ENCODE measurements around the gene MRE11. TPM values are rescaled to one million over a fixed set of nuclear protein-coding genes. Genes with fewer than 3 reads are reported as not detected.
A peak's percentile ranks its signal among the peaks of the same experiment; 100 is the strongest.

Gene MRE11
- total and polyA plus RNA-seq, 9 of the 15 experiments (the other 6 are each of a cell fraction or from before 2014, with no cell fraction given): 18.3 to 45.2 (median 29.1) TPM

- TF ChIP-seq ZFX (CRISPR knock-in tag; IDR thresholded peaks at IDR 0.05): peak; percentile 98
- TF ChIP-seq, protein P1, sequence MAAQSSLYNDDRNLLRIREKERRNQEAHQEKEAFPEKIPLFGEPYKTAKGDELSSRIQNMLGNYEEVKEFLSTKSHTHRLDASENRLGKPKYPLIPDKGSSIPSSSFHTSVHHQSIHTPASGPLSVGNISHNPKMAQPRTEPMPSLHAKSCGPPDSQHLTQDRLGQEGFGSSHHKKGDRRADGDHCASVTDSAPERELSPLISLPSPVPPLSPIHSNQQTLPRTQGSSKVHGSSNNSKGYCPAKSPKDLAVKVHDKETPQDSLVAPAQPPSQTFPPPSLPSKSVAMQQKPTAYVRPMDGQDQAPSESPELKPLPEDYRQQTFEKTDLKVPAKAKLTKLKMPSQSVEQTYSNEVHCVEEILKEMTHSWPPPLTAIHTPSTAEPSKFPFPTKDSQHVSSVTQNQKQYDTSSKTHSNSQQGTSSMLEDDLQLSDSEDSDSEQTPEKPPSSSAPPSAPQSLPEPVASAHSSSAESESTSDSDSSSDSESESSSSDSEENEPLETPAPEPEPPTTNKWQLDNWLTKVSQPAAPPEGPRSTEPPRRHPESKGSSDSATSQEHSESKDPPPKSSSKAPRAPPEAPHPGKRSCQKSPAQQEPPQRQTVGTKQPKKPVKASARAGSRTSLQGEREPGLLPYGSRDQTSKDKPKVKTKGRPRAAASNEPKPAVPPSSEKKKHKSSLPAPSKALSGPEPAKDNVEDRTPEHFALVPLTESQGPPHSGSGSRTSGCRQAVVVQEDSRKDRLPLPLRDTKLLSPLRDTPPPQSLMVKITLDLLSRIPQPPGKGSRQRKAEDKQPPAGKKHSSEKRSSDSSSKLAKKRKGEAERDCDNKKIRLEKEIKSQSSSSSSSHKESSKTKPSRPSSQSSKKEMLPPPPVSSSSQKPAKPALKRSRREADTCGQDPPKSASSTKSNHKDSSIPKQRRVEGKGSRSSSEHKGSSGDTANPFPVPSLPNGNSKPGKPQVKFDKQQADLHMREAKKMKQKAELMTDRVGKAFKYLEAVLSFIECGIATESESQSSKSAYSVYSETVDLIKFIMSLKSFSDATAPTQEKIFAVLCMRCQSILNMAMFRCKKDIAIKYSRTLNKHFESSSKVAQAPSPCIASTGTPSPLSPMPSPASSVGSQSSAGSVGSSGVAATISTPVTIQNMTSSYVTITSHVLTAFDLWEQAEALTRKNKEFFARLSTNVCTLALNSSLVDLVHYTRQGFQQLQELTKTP (IDR thresholded peaks at IDR 0.05; ENCODE audit: low read depth in 1 of 2, partially characterized antibody in 2 of 2): peak in 1 of 2 experiments; percentile 2
- TF ChIP-seq FOSL1 (tag; conservative IDR thresholded peaks at IDR 0.05): no peak
- TF ChIP-seq SAFB (IDR thresholded peaks at IDR 0.05; ENCODE audit: borderline replicate concordance, low read depth, low read length): no peak
- TF ChIP-seq RBBP5 (IDR thresholded peaks at IDR 0.05; ENCODE audit: borderline replicate concordance, insufficient read depth, low read length, poor library complexity, severe bottlenecking): peak; percentile 95
- no peak for TF ChIP-seq ZNF668 (CRISPR knock-in tag; IDR thresholded peaks at IDR 0.05)
- TF ChIP-seq ZNF511 (CRISPR knock-in tag; IDR thresholded peaks at IDR 0.05): 0 out of 2 replicates have a peak, but pooled peaks have one; percentile 59
- no peak for TF ChIP-seq NFIX (CRISPR knock-in tag; IDR thresholded peaks at IDR 0.05; ENCODE audit: low read depth)
- TF ChIP-seq RBM14 (IDR thresholded peaks at IDR 0.05; ENCODE audit: borderline replicate concordance, insufficient read depth, low read depth, low read length): no peak
- TF ChIP-seq SIN3B (IDR thresholded peaks at IDR 0.05; ENCODE audit: low read depth): peak; percentile 61; the same call in 1 of the 2 replicates
- TF ChIP-seq, protein P2, sequence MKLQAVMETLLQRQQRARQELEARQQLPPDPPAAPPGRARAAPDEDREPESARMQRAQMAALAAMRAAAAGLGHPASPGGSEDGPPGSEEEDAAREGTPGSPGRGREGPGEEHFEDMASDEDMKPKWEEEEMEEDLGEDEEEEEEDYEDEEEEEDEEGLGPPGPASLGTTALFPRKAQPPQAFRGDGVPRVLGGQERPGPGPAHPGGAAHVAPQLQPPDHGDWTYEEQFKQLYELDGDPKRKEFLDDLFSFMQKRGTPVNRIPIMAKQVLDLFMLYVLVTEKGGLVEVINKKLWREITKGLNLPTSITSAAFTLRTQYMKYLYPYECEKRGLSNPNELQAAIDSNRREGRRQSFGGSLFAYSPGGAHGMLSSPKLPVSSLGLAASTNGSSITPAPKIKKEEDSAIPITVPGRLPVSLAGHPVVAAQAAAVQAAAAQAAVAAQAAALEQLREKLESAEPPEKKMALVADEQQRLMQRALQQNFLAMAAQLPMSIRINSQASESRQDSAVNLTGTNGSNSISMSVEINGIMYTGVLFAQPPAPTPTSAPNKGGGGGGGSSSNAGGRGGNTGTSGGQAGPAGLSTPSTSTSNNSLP (IDR thresholded peaks at IDR 0.05; ENCODE audit: borderline replicate concordance, low read depth, low read length): no peak
- no peak for TF ChIP-seq TRIM25 (IDR thresholded peaks at IDR 0.05; ENCODE audit: borderline replicate concordance)
- TF ChIP-seq MEIS2 (IDR thresholded peaks at IDR 0.05; ENCODE audit: partially characterized antibody): no peak
- TF ChIP-seq BMI1 (IDR thresholded peaks at IDR 0.05; ENCODE audit: low read length): no peak
- no peak for TF ChIP-seq XRCC4 (IDR thresholded peaks at IDR 0.05; ENCODE audit: extremely low read depth, insufficient read depth, insufficient read length)
- TF ChIP-seq PYGO2 (tag; IDR thresholded peaks at IDR 0.05): no peak
- TF ChIP-seq HDAC8 (tag; IDR thresholded peaks at IDR 0.05): no peak
- TF ChIP-seq PML (IDR thresholded peaks at IDR 0.05; ENCODE audit: low read length): peak; percentile 62
- no peak for TF ChIP-seq SMAD4 (CRISPR knock-in tag; conservative IDR thresholded peaks at IDR 0.05)
Measured at GRCh38 chr11:94493281-94494125, at the start of gene MRE11, which contains the start of gene ANKRD49 (continued).

All from K562 (cell line).